ENCODE data around the gene CD38.

The CD38 gene

DNA sequence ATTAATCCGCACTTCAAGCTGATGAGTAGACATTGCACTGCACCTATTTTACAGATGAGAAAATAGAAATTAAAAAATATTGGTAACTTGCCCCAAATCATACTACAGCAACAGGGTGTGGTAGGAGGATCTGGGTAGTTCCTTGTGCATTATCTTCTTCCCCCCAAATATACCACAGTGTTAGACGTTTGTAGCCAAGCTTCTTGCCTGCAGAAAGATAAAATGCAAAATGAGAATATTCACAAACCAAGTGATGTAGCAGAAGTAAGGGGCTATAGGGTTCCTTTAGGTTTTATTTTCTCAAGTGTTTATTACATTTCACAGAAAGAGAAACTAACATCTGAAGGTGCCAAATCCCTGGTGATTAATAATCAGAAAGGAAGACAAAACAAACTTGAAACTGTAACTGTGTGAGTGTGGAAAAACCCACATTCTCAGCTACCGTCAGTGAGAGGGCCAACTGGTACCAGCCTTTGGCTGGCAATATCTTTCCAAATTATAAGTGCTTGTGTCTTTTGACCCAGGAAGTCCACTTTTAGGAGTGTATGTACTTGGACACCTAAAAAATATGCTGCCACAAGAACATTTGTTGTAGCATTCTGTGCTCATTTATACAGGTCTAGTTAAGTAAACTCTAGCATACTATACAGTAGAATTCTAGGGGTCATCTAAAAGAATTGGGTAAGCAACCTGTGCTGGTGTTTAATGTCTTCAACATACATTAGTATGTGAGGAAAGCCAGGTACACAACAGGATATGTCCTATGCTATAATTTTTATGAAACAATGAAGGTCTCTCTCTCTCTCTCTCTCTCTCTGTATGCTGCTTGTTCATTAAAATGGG lies 6.7 kb upstream of the CD38 start:
- TF ChIP-seq CREB1 (IDR thresholded peaks at IDR 0.05; ENCODE audit: low read depth), result no peak

DNA sequence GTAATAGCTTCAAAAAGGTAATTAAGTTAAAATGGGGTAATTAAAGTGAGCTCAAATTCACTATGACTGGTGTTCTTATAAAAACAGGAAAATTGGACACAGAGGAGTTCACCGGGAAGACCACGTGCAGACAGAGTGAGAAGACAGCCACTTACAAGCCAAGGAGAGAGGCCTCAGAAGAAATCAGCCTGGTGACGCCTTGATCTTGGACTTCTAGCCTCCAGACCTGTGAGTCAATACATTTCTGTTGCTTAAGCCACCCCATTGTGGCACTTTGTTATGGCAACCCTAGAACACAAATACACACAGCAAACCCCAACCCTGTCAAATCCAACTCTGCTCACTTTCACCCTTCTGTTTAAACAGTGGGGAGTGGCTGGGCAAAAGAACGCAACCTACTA lies 4.1 kb upstream of the CD38 start:
- TF ChIP-seq TAF1 (IDR thresholded peaks at IDR 0.05; ENCODE audit: low read depth) (no peak), TEAD4 (IDR thresholded peaks at IDR 0.05) (no peak), CREB1 (IDR thresholded peaks at IDR 0.05; ENCODE audit: low read depth) (no peak), RAD21 (IDR thresholded peaks at IDR 0.05; ENCODE audit: low read depth) (no peak), EGR1 (IDR thresholded peaks at IDR 0.05) (no peak), ZBTB7A (IDR thresholded peaks at IDR 0.05; ENCODE audit: low read depth) (no peak), TCF12 (IDR thresholded peaks at IDR 0.05; ENCODE audit: low read depth) (no peak), FOXM1 (IDR thresholded peaks at IDR 0.05; ENCODE audit: borderline replicate concordance, low read depth) (no peak), NFIC (IDR thresholded peaks at IDR 0.05) (no peak), YY1 (IDR thresholded peaks at IDR 0.05; ENCODE audit: low read depth) (no peak), EP300 (IDR thresholded peaks at IDR 0.05; ENCODE audit: borderline replicate concordance) (no peak), CEBPB (IDR thresholded peaks at IDR 0.05) (no peak)
- TF ChIP-seq, protein P1, sequence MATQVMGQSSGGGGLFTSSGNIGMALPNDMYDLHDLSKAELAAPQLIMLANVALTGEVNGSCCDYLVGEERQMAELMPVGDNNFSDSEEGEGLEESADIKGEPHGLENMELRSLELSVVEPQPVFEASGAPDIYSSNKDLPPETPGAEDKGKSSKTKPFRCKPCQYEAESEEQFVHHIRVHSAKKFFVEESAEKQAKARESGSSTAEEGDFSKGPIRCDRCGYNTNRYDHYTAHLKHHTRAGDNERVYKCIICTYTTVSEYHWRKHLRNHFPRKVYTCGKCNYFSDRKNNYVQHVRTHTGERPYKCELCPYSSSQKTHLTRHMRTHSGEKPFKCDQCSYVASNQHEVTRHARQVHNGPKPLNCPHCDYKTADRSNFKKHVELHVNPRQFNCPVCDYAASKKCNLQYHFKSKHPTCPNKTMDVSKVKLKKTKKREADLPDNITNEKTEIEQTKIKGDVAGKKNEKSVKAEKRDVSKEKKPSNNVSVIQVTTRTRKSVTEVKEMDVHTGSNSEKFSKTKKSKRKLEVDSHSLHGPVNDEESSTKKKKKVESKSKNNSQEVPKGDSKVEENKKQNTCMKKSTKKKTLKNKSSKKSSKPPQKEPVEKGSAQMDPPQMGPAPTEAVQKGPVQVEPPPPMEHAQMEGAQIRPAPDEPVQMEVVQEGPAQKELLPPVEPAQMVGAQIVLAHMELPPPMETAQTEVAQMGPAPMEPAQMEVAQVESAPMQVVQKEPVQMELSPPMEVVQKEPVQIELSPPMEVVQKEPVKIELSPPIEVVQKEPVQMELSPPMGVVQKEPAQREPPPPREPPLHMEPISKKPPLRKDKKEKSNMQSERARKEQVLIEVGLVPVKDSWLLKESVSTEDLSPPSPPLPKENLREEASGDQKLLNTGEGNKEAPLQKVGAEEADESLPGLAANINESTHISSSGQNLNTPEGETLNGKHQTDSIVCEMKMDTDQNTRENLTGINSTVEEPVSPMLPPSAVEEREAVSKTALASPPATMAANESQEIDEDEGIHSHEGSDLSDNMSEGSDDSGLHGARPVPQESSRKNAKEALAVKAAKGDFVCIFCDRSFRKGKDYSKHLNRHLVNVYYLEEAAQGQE (IDR thresholded peaks at IDR 0.05; ENCODE audit: low read depth), result no peak
- TF ChIP-seq, protein P2, sequence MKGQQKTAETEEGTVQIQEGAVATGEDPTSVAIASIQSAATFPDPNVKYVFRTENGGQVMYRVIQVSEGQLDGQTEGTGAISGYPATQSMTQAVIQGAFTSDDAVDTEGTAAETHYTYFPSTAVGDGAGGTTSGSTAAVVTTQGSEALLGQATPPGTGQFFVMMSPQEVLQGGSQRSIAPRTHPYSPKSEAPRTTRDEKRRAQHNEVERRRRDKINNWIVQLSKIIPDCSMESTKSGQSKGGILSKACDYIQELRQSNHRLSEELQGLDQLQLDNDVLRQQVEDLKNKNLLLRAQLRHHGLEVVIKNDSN (IDR thresholded peaks at IDR 0.05), result no peak
- TF ChIP-seq, protein P3, sequence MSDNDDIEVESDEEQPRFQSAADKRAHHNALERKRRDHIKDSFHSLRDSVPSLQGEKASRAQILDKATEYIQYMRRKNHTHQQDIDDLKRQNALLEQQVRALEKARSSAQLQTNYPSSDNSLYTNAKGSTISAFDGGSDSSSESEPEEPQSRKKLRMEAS (IDR thresholded peaks at IDR 0.05), result no peak

DNA sequence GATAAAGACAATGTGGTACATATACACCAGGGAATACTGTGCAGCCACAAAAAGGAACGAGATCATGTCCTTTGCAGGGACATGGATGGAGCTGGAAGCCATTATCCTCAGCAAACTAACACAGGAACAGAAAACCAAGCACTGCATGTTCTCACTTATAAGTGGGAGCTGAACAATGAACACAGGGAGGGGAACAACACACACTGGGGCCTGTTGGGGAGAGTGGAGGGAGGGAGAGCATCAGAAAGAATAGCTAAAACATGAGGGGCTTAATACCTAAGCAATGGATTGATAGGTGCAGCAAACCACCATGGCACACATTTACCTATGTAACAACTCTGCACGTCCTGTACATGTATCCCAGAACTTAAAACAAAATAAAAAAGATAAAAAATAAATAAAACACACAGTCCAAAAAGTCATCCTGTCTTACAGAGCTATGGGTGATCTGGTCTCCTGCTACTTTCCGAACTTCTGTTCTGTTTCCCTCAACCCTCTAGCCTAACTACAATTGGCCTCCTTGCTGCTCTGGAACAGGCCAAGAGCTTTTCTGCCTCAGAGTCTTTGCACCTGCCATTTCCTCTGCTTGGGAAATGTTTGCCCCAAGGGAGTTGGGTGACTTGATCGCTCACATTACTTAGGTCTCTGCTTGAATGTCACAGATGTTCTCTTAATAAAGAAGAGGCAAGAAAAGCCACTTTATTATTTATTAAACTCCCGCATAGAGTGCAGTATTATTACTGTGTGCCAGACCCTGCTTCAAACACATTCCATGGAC lies 1.1 kb upstream of the CD38 start:
- TF ChIP-seq, protein P1 (IDR thresholded peaks at IDR 0.05; ENCODE audit: low read depth), result no peak

DNA sequence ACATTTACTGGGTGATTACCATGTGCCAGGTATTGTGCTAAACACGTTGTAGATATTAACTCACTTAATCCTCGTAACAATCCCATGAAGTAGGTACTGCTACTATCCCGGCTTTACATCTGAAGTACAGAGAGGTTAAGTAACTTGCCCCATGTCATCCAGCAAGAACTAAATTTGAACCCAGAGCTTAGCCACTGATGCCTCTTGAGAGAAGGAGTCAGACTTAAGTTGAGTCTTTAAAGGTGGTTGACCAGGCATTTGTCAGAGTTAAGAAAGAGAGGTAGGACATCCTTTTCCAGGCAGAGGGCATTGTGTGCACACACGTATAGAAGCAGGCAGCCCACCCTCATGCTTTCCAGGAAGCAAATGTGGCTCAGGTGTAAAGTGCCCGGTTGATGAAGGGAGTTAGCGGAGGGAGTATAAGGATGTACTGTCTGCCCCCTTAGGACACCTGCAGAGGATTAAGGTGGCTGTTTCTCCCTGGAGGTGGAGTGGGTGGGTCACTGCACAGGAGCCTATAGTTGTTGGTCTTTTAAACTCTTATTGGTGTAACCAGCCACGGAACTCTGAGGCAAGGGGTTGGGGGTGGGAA lies 335 bp upstream of the CD38 start:
- TF ChIP-seq CREB1 (IDR thresholded peaks at IDR 0.05; ENCODE audit: low read depth), result no peak
- TF ChIP-seq NFIC (IDR thresholded peaks at IDR 0.05), result no peak
- TF ChIP-seq RAD21 (IDR thresholded peaks at IDR 0.05; ENCODE audit: low read depth), result no peak
- TF ChIP-seq TCF12 (IDR thresholded peaks at IDR 0.05; ENCODE audit: low read depth), result no peak
- no peak for TF ChIP-seq CEBPB (IDR thresholded peaks at IDR 0.05)
- no peak for TF ChIP-seq ZBTB7A (IDR thresholded peaks at IDR 0.05; ENCODE audit: low read depth)
- TF ChIP-seq YY1 (IDR thresholded peaks at IDR 0.05; ENCODE audit: low read depth), result no peak
- TF ChIP-seq TAF1 (IDR thresholded peaks at IDR 0.05; ENCODE audit: low read depth), result no peak
- TF ChIP-seq, protein P2 (IDR thresholded peaks at IDR 0.05), result no peak
- TF ChIP-seq, protein P1 (IDR thresholded peaks at IDR 0.05; ENCODE audit: low read depth), result no peak
- TF ChIP-seq, protein P3 (IDR thresholded peaks at IDR 0.05), result no peak
- no peak for TF ChIP-seq EGR1 (IDR thresholded peaks at IDR 0.05)
- TF ChIP-seq EP300 (IDR thresholded peaks at IDR 0.05; ENCODE audit: borderline replicate concordance), result no peak
- no peak for TF ChIP-seq FOXM1 (IDR thresholded peaks at IDR 0.05; ENCODE audit: borderline replicate concordance, low read depth)
- no peak for TF ChIP-seq TEAD4 (IDR thresholded peaks at IDR 0.05)

All from Ishikawa (cell line).